Caco-2 (cell line): Measurements from ENCODE around the gene CERS6. TPM values are rescaled to one million over a fixed set of nuclear protein-coding genes. Genes with fewer than 3 reads are reported as not detected.

Experiments
- BruUV-seq: library from RNA; stranded (reverse); fragments of 400-500 nt; replicated peaks from 2 replicates; lab custom pipeline; 2021; lab: Mats Ljungman, UMichigan
- CTCF ChIA-PET: fragments of 300-600 bp; sonication (Branson Sonifier 250); formaldehyde crosslinking; loops from one replicate; lab custom pipeline; 2022; ENCODE audit warnings: antibody characterized with exemption; lab: Charles Lee
- POLR2A ChIA-PET: fragments of 300-600 bp; sonication (Branson Sonifier 250); formaldehyde crosslinking; loops from one replicate; lab custom pipeline; 2022; ENCODE audit warnings: antibody characterized with exemption; lab: Charles Lee
- DNase-seq, 2 experiments: peaks; one replicate each; pipeline versions ENCODE4 v3.0.0 to v3.0.0-alpha.2; 2020 to 2022
- H3K27me3 ChIP-seq: replicated peaks from 2 replicates; pipeline ENCODE4 v1.6.0; 2011; ENCODE audit warnings: low read length; ENCODE audit not compliant: control insufficient read depth, insufficient read depth
- H3K36me3 ChIP-seq: 2 replicates; pipeline ENCODE4 v1.5.1; 2011; ENCODE audit warnings: low read length; ENCODE audit not compliant: control insufficient read depth, insufficient read depth
- H3K4me1 ChIP-seq: fragments of 250-450 bp; sonication (Bioruptor Pico); 2 replicates; pipeline ENCODE4 v1.5.1; 2020; ENCODE audit warnings: mild to moderate bottlenecking
- H3K4me3 ChIP-seq: 2 replicates; pipeline ENCODE4 v1.5.1; 2011; ENCODE audit warnings: low read depth, mild to moderate bottlenecking, control low read depth, low read length
- H3K9me3 ChIP-seq: fragments of 250-450 bp; sonication (Bioruptor Pico); 2 replicates; pipeline ENCODE4 v1.5.1; 2020; ENCODE audit warnings: mild to moderate bottlenecking, moderate library complexity
- H3K27ac Mint-ChIP-seq: one replicate; pipeline ENCODE4 v1.8.0; 2022; ENCODE audit warnings: mixed read lengths; ENCODE audit not compliant: unreplicated experiment
- H3K27me3 Mint-ChIP-seq: one replicate; pipeline ENCODE4 v1.8.0; 2022; ENCODE audit warnings: mixed read lengths; ENCODE audit not compliant: insufficient read depth, unreplicated experiment
- H3K36me3 Mint-ChIP-seq: one replicate; pipeline ENCODE4 v1.8.0; 2022; ENCODE audit warnings: mild to moderate bottlenecking, mixed read lengths; ENCODE audit not compliant: insufficient read depth, unreplicated experiment
- H3K4me1 Mint-ChIP-seq: one replicate; pipeline ENCODE4 v1.8.0; 2022; ENCODE audit warnings: low read depth, mixed read lengths; ENCODE audit not compliant: unreplicated experiment
- H3K4me3 Mint-ChIP-seq: one replicate; pipeline ENCODE4 v1.8.0; 2022; ENCODE audit warnings: mild to moderate bottlenecking, moderate library complexity, mixed read lengths; ENCODE audit not compliant: unreplicated experiment
- H3K9me3 Mint-ChIP-seq: one replicate; pipeline ENCODE4 v1.8.0; 2022; ENCODE audit warnings: mixed read lengths; ENCODE audit not compliant: unreplicated experiment
- intact Hi-C: fragments of 100-400 bp; cut with micrococcal nuclease; formaldehyde crosslinking; loops from one replicate; pipeline ENCODE4 v1.10.0; 2022; ENCODE audit not compliant: unreplicated experiment
- total RNA-seq: library from RNA; stranded (reverse); gene quantifications from 2 replicates; pipeline ENCODE4 v1.2.3, GENCODE V29; 2022
- TF ChIP-seq, protein P1 (sequence below), 2 experiments: fragments of 200-600 bp in 1 of 2; IDR thresholded peaks; 1 replicate in 1 of 2; 2 replicates in 1 of 2; pipeline versions ENCODE4 v1.5.1 to v1.8.0; 2011 to 2022; ENCODE audit warnings: antibody characterized with exemption in 1 of 2, control low read depth in 1 of 2, inconsistent platforms in 1 of 2, low read depth in 1 of 2, low read length in 1 of 2, mild to moderate bottlenecking in 1 of 2, moderate library complexity in 1 of 2; ENCODE audit not compliant: insufficient read depth in 1 of 2, severe bottlenecking in 1 of 2, unreplicated experiment in 1 of 2

CERS6 gene
- total RNA-seq, 1 experiment from 2014 or later = 32.7 TPM

GRCh38 chr2:168518555-168519066, 62.5 kb downstream of the CERS6 start:
- no peak for DNase-seq
- POLR2A ChIA-PET = interaction anchor here (0.6 kb wide), 1 partner anchor 13 kb away, joined by 3 read pairs; no protein-coding TSS in a partner anchor
- no peaks in the 10 kb centered on the region for H3K27me3 ChIP-seq
- Mint-ChIP-seq H3K36me3 (no peaks in the 10 kb centered on the region), H3K27me3 (no peaks in the 10 kb centered on the region), H3K4me3 (no peak overlapping the region), H3K4me1 (peaks cover 18% of the 10 kb centered on the region), H3K27ac (no peak overlapping the region), H3K9me3 (no peaks in the 10 kb centered on the region)
- BruUV-seq = no TSS peak
- intact Hi-C loops = no loop called here
- H3K9me3 ChIP-seq = no peaks in the 10 kb centered on the region
- no peaks in the 10 kb centered on the region for H3K4me1 ChIP-seq
- H3K36me3 ChIP-seq = no peaks in the 10 kb centered on the region
- no peak overlapping the region for H3K4me3 ChIP-seq
- CTCF ChIA-PET = no interaction called here
- TF ChIP-seq, protein P1, sequence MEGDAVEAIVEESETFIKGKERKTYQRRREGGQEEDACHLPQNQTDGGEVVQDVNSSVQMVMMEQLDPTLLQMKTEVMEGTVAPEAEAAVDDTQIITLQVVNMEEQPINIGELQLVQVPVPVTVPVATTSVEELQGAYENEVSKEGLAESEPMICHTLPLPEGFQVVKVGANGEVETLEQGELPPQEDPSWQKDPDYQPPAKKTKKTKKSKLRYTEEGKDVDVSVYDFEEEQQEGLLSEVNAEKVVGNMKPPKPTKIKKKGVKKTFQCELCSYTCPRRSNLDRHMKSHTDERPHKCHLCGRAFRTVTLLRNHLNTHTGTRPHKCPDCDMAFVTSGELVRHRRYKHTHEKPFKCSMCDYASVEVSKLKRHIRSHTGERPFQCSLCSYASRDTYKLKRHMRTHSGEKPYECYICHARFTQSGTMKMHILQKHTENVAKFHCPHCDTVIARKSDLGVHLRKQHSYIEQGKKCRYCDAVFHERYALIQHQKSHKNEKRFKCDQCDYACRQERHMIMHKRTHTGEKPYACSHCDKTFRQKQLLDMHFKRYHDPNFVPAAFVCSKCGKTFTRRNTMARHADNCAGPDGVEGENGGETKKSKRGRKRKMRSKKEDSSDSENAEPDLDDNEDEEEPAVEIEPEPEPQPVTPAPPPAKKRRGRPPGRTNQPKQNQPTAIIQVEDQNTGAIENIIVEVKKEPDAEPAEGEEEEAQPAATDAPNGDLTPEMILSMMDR (IDR thresholded peaks at IDR 0.05; ENCODE audit: insufficient read depth in 1 of 2, low read depth in 1 of 2, low read length in 1 of 2, severe bottlenecking in 1 of 2, unreplicated experiment in 1 of 2) = no peak

- CTCF ChIA-PET = no interaction called here
- Histone ChIP-seq H3K27me3 (no peaks in the 10 kb centered on the region), H3K4me3 (no peak overlapping the region), H3K9me3 (no peaks in the 10 kb centered on the region), H3K36me3 (no peaks in the 10 kb centered on the region), H3K4me1 (0 out of 2 replicates have a peak, but pooled peaks cover 6% of the 10 kb centered on the region)
- no peaks in the 10 kb centered on the region for H3K9me3 Mint-ChIP-seq
- H3K4me1 Mint-ChIP-seq = peaks cover 24% of the 10 kb centered on the region
- no peaks in the 10 kb centered on the region for H3K27me3 Mint-ChIP-seq
- H3K27ac Mint-ChIP-seq = no peak overlapping the region
- POLR2A ChIA-PET = no interaction called here
- TF ChIP-seq, protein P1 (IDR thresholded peaks at IDR 0.05; ENCODE audit: insufficient read depth in 1 of 2, low read depth in 1 of 2, low read length in 1 of 2, severe bottlenecking in 1 of 2, unreplicated experiment in 1 of 2) = no peak
- intact Hi-C loops = no loop called here
- no peak overlapping the region for H3K4me3 Mint-ChIP-seq
- no peak for DNase-seq
- no TSS peak for BruUV-seq
- H3K36me3 Mint-ChIP-seq = no peaks in the 10 kb centered on the region
Measured at GRCh38 chr2:168519534-168520308, 63.6 kb downstream of the CERS6 start.

DNA sequence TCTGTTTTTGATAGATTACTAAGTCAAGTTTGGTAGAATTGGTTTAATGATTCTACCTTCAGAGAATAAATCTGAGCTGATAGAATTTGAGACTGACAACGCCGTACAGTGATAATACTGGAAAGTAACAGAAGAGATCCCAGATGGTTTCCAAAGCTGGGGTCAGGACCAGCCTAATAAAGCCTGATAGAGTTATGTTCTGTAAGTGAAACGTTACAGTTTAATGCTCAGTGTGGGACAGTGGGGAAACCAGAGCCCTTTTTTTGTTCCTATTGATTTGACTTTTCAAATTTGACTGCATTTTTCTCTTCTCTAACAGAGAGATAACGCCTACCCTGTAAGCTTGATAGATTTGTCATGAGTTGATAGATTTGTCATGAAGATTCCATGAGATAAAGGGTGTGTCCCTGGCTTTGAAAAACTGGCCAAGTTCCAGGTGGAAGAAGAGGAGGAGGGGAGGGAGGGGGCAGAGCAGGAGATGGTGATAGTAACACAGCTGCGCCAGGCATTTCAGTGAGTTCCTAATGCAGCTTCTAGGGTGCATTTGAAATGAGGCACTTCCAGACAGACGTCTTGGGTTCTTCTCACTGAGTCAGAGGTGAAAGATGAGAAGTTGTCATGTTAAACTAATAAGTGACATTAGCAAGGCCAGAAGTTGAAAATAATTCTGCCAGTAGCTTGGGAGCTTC, 65.1 kb downstream of the CERS6 start:
- no TSS peak for BruUV-seq
- Histone ChIP-seq H3K27me3 (no peaks in the 10 kb centered on the region), H3K36me3 (no peaks in the 10 kb centered on the region; the same call in 1 of the 2 replicates), H3K4me1 (peaks cover 12% of the 10 kb centered on the region; the same call in 1 of the 2 replicates), H3K9me3 (no peaks in the 10 kb centered on the region), H3K4me3 (no peak overlapping the region)
- intact Hi-C loops = no loop called here
- ChIA-PET POLR2A (no interaction called here), CTCF (no interaction called here)
- TF ChIP-seq, protein P1 (IDR thresholded peaks at IDR 0.05; ENCODE audit: insufficient read depth in 1 of 2, low read depth in 1 of 2, low read length in 1 of 2, severe bottlenecking in 1 of 2, unreplicated experiment in 1 of 2) = no peak
- Mint-ChIP-seq H3K4me1 (peaks cover 28% of the 10 kb centered on the region), H3K27ac (no peak overlapping the region), H3K4me3 (no peak overlapping the region), H3K36me3 (no peaks in the 10 kb centered on the region), H3K27me3 (no peaks in the 10 kb centered on the region), H3K9me3 (no peaks in the 10 kb centered on the region)
- no peak for DNase-seq
